ENCODE data around the gene GREB1.

Gene GREB1

DNA sequence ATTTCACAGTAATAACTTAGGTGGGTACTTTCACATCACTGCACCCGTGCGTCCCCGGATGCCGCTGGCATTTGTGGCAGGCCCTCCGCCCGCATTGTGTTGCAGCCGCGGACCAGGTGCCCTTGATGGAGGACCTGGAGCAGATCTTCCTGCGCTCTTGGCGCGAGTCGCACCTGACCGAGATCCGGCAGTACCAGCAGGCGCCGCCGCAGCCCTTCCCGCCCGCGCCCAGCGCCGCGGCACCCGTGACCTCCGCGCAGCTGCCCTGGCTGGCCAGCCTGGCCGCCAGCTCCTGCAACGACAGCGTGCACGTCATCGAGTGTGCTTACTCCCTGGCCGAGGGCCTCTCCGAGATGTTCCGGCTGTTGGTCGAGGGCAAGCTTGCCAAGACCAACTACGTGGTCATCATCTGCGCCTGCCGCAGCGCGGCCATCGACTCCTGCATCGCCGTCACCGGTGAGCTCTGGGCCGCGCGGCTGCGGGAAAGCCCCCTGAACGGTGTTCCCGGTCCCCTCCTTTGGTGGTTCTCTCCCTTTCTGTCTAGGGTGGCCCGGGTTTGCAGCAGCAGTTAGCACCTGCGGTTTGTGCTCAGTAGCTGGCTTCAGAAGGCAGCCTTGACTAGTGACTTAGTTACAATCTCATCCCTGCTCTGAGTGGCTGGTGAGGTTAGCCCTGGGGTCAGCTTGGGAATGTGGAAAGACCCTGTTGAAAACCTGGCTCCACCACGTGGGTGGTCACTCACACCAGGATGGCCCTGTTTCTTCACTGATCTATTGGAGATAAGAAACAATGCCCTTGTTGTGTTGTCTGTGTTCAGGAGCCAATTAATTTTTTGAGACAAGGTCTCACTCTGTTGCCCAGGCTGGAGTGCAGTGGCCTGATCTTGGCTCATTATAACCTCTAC lies 59.1 kb downstream of the GREB1 start:
- Histone ChIP-seq H3K9me3 (ENCODE audit: control insufficient read depth, low read length) (no peaks in the 10 kb centered on the region), H3K27me3 (ENCODE audit: control insufficient read depth, insufficient read depth, low read length) (no peaks in the 10 kb centered on the region), H3K9ac (ENCODE audit: low read length) (no peak overlapping the region), H3K4me1 (ENCODE audit: control insufficient read depth, insufficient read depth, low read length) (no peaks in the 10 kb centered on the region), H3K4me3 (ENCODE audit: low read length) (no peak overlapping the region), H3K36me3 (ENCODE audit: control insufficient read depth, insufficient read depth, low read length) (no peaks in the 10 kb centered on the region)

DNA sequence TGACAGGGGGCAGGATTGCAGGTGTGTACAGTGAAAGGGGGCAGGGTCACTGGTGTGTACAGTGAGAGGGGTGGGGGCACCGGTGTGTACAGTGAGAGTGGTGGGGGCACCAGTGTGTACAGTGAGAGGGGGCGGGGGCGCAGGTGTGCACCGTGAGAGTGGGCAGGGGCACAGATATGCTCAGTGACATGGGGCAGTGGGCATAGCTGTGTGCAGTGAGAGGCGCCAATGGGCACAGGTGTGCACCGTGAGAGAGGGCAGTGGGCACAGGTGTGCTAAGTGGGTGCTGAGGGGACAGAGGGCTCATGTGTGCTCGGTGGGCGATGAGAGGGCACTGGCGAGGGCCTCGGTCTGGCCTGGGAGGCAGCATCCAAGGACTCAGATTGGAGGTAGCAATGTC lies 63.0 kb downstream of the GREB1 start:
- Histone ChIP-seq H3K36me3 (ENCODE audit: control insufficient read depth, insufficient read depth, low read length) (no peaks in the 10 kb centered on the region), H3K27me3 (ENCODE audit: control insufficient read depth, insufficient read depth, low read length) (no peaks in the 10 kb centered on the region), H3K9me3 (ENCODE audit: control insufficient read depth, low read length) (no peaks in the 10 kb centered on the region), H3K4me1 (ENCODE audit: control insufficient read depth, insufficient read depth, low read length) (no peaks in the 10 kb centered on the region), H3K4me3 (ENCODE audit: low read length) (no peak overlapping the region), H3K9ac (ENCODE audit: low read length) (no peak overlapping the region)

DNA sequence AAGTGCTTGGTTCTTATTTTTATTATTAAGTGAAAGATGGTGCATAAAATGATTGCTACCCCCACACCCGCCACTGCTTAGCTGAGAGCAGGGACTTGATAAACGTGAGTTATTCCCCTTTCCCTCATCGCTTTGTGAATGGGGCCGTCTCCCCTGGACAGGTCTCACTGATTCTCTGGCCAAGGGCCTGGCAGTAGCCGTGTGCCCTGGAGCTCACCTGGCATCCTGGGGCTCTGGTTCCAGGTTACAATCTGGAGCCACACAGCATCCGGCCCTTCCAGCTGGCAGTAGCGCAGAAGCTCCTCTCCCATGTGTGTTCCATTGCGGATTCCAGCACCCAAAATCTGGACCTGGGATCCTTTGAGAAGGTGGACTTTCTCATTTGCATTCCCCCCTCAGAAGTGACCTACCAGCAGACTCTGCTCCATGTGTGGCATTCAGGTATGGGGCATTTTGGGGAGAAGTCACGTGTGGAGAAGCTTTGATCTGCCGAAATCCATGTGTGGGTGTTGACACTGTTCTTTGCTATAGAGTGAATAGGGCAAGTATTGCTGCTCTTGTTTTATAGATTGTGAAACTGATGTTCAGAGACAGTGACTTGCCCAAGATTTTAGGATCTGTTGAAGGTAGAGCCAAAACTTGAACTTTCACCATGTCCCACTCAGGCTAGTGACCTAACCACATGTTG lies 63.8 kb downstream of the GREB1 start:
- Histone ChIP-seq H3K4me1 (ENCODE audit: control insufficient read depth, insufficient read depth, low read length) (no peaks in the 10 kb centered on the region), H3K27me3 (ENCODE audit: control insufficient read depth, insufficient read depth, low read length) (no peaks in the 10 kb centered on the region), H3K36me3 (ENCODE audit: control insufficient read depth, insufficient read depth, low read length) (no peaks in the 10 kb centered on the region), H3K9me3 (ENCODE audit: control insufficient read depth, low read length) (no peaks in the 10 kb centered on the region), H3K4me3 (ENCODE audit: low read length) (no peak overlapping the region), H3K9ac (ENCODE audit: low read length) (no peak overlapping the region)

DNA sequence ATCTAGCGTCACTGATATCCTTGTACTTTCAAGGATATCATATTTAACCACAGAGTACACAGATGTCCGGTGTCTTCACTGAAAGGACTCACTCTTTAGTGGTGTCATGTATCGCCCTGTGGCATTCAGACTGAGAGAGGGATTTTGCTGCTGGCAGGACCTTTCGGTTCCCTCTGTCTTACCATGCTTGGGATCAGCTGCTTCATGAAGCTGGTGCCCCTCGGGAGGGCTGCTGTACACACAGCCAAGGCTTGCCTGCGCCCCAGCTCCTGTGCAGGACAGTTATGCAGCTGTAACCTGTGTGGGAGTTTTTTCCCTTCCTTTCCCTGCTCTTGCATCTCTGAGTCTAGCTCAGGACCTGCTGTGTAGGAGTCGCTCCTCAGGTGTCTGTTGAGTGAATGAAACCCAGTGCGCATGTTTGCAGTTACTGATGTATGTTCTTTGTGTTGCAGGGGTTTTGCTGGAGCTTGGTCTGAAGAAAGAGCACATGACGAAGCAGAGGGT lies 64.4 kb downstream of the GREB1 start:
- H3K9ac ChIP-seq (ENCODE audit: low read length), result no peak overlapping the region
- no peaks in the 10 kb centered on the region for H3K4me1 ChIP-seq (ENCODE audit: control insufficient read depth, insufficient read depth, low read length)
- no peak overlapping the region for H3K4me3 ChIP-seq (ENCODE audit: low read length)
- H3K27me3 ChIP-seq (ENCODE audit: control insufficient read depth, insufficient read depth, low read length), result no peaks in the 10 kb centered on the region
- no peaks in the 10 kb centered on the region for H3K36me3 ChIP-seq (ENCODE audit: control insufficient read depth, insufficient read depth, low read length)
- no peaks in the 10 kb centered on the region for H3K9me3 ChIP-seq (ENCODE audit: control insufficient read depth, low read length)

DNA sequence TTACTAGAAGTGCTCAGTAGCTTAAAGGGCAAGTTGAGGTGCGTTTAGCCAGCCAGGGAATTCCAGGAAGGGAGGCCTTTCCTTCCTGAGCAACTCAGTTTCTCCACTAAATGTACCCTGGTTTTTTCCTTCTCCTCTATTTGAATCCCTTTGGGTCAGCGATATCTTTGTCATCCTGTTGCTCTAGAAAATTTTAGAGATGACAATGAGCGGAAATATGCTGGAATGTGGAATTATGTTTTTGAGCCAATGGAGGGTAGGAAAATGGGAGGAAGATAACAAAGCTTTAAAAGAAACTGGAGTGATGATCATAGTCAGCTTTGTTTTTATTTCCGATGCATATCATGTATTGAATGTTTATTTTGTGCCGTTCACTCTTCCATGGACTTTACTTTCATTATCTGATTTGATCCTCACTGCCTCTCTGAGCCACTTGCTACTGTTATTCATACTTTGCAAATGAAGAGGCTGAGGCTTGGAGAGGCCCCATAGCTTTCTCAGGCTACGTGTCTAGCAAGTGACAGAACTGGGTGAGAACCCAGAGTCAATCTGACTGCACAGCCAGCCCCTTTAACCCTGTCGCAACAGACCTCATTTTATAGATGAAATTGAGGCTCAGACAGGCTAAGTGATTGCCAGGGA lies 68.8 kb downstream of the GREB1 start:
- Histone ChIP-seq H3K4me1 (ENCODE audit: control insufficient read depth, insufficient read depth, low read length) (no peaks in the 10 kb centered on the region), H3K36me3 (ENCODE audit: control insufficient read depth, insufficient read depth, low read length) (no peaks in the 10 kb centered on the region), H3K9ac (ENCODE audit: low read length) (no peak overlapping the region), H3K4me3 (ENCODE audit: low read length) (no peak overlapping the region), H3K27me3 (ENCODE audit: control insufficient read depth, insufficient read depth, low read length) (no peaks in the 10 kb centered on the region), H3K9me3 (ENCODE audit: control insufficient read depth, low read length) (no peaks in the 10 kb centered on the region)

DNA sequence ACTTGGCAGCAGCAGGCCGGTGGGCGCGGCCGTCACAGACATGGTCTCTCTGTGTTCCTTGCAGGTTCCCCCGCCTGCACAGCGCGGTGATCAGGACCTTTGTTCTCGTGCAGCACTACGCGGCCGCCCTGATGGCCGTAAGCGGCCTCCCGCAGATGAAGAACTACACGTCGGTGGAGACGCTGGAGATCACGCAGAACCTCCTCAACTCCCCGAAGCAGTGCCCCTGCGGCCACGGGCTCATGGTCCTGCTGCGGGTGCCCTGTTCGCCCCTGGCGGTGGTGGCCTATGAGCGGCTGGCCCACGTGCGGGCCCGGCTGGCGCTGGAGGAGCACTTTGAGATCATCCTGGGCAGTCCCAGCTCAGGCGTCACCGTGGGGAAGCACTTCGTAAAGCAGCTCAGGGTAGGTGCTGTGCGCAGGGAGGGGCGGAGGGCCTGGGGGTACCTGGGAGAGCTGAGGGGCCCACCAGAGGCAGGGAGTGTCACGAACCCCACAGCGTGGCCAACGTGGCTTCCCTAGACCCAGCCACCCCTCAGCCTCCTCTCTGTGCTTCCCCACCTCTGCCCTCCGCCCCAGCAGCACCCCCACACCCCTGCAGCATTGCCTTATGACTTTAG lies 76.9 kb downstream of the GREB1 start:
- H3K4me1 ChIP-seq (ENCODE audit: control insufficient read depth, insufficient read depth, low read length), result no peaks in the 10 kb centered on the region
- H3K4me3 ChIP-seq (ENCODE audit: low read length), result no peak overlapping the region
- no peaks in the 10 kb centered on the region for H3K27me3 ChIP-seq (ENCODE audit: control insufficient read depth, insufficient read depth, low read length)
- H3K9me3 ChIP-seq (ENCODE audit: control insufficient read depth, low read length), result no peaks in the 10 kb centered on the region
- H3K9ac ChIP-seq (ENCODE audit: low read length), result no peak overlapping the region
- H3K36me3 ChIP-seq (ENCODE audit: control insufficient read depth, insufficient read depth, low read length), result no peaks in the 10 kb centered on the region

DNA sequence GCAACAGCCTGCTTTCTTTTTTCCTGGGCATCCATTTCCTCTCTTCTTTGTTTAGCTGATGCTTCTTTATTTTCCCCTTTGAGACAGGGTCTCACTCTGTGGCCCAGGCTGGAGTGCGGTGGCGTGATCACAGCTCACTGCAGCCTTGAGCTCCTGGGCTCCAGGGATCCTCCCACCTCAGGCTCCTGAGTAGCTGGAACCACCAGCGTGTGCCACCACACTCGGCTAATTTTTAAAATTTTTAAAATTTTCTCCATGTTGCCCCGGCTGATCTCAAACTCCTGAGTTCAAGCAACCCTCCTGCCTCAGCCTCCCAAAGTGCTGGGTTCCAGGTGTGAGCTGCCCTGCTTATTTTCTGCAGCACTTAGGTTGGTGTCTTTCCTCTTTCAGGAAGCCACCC lies 77.4 kb downstream of the GREB1 start:
- Histone ChIP-seq H3K9me3 (ENCODE audit: control insufficient read depth, low read length) (no peaks in the 10 kb centered on the region), H3K9ac (ENCODE audit: low read length) (no peak overlapping the region), H3K36me3 (ENCODE audit: control insufficient read depth, insufficient read depth, low read length) (no peaks in the 10 kb centered on the region), H3K27me3 (ENCODE audit: control insufficient read depth, insufficient read depth, low read length) (no peaks in the 10 kb centered on the region), H3K4me1 (ENCODE audit: control insufficient read depth, insufficient read depth, low read length) (no peaks in the 10 kb centered on the region), H3K4me3 (ENCODE audit: low read length) (no peak overlapping the region)

DNA sequence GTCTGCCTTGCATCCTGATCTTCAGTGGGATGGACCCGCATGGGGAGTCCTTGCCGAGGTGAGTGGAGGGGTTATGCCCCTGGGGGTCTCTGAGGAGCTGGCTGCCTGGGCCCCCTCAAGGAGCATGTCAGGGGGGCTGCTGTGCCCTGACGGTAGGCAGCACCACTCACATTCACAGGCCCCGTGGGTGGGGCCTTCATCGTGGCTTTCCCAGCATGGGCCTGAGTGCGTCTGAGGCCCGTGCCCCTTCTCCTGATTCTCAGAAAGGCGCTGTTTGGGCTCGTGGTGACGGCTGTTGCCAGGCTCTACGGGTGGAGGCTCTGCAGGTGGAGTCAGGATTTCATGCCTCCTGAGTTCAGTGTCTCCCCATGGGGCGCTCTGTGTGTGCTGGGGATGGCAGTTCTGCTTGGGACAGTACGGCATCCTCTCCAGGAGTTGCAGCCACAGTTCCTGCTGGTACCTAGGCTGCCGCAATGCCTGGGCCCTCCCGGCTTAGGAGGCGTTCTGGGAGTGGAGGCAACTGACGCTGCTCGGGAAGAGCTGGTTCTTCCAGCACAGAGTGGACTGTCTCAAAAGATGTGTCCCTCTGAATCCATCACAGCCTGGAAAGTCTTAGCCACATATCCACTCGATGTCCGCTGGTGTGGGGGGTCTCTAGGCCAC lies 78.8 kb downstream of the GREB1 start:
- H3K9ac ChIP-seq (ENCODE audit: low read length), result no peak overlapping the region
- H3K36me3 ChIP-seq (ENCODE audit: control insufficient read depth, insufficient read depth, low read length), result no peaks in the 10 kb centered on the region
- H3K4me3 ChIP-seq (ENCODE audit: low read length), result no peak overlapping the region
- H3K9me3 ChIP-seq (ENCODE audit: control insufficient read depth, low read length), result no peaks in the 10 kb centered on the region
- no peaks in the 10 kb centered on the region for H3K4me1 ChIP-seq (ENCODE audit: control insufficient read depth, insufficient read depth, low read length)
- H3K27me3 ChIP-seq (ENCODE audit: control insufficient read depth, insufficient read depth, low read length), result no peaks in the 10 kb centered on the region

DNA sequence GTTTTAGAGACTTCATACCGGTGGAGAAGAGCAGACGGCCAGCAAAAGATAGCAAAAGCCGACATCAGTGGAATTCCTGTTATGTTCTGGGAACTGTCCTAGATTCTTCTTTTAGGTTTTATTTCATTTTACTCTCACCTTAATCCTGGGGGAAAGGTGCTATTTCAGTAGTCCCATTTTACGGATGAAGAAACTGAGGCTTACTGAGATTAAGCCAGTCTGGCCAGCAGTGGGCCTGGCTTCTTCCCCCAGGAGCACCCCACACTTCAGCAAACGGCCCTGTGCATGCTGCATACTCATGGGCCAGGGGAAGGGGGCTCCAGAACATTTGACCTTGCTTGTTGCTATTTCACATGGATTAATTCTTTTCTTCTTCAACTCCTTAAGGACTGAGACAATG lies 79.5 kb downstream of the GREB1 start:
- Histone ChIP-seq H3K4me1 (ENCODE audit: control insufficient read depth, insufficient read depth, low read length) (no peaks in the 10 kb centered on the region), H3K36me3 (ENCODE audit: control insufficient read depth, insufficient read depth, low read length) (no peaks in the 10 kb centered on the region), H3K4me3 (ENCODE audit: low read length) (no peak overlapping the region), H3K9ac (ENCODE audit: low read length) (no peak overlapping the region), H3K27me3 (ENCODE audit: control insufficient read depth, insufficient read depth, low read length) (no peaks in the 10 kb centered on the region), H3K9me3 (ENCODE audit: control insufficient read depth, low read length) (no peaks in the 10 kb centered on the region)

DNA sequence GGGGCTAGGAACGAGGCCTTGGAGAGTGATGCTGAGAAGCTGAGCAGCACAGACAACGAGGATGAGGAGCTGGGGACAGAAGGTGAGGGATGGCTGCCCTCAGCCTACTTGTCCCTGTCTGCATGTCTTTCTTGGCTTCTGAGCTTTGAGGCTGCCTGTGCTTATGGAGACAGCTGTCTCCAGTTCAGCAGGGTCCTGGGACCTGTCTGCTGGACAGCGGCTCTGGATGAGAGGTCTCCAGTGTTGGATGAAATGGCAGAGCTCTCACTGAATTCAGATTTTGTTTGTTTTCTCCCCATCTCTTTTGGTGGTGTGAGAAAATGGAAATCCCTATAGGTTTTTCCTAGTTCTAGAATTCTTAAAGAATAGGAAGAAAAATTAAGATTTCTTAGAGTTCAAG lies 81.4 kb downstream of the GREB1 start:
- no peaks in the 10 kb centered on the region for H3K36me3 ChIP-seq (ENCODE audit: control insufficient read depth, insufficient read depth, low read length)
- H3K9me3 ChIP-seq (ENCODE audit: control insufficient read depth, low read length), result no peaks in the 10 kb centered on the region
- H3K9ac ChIP-seq (ENCODE audit: low read length), result no peak overlapping the region
- H3K27me3 ChIP-seq (ENCODE audit: control insufficient read depth, insufficient read depth, low read length), result no peaks in the 10 kb centered on the region
- no peaks in the 10 kb centered on the region for H3K4me1 ChIP-seq (ENCODE audit: control insufficient read depth, insufficient read depth, low read length)
- no peak overlapping the region for H3K4me3 ChIP-seq (ENCODE audit: low read length)

DNA sequence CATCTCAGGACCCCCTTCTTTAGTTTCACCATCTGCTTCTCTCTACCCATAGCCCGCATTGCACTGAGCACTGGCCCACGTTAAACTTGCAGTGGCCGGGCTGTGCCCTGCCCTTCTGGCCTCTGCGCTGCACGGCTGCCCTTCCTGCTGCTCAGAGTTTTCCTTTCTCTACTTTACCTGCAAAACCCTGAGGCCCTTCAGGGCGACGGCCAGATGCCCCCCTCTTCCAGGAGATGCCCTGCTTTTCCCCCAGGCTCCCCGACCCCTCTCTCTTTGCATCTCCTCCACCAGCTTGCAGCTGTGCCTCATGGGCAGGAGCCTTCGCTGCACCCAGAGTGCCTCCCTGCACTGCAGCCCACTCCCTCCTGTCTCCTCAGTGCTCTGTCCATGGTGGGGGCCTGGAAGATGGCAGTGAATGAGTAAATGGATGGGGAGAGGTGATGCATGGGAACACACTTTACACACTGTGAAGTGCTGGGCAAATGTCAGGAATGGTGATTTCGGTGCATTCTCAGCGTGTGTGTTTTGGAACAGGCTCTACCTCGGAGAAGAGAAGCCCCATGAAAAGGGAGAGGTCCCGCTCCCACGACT lies 82.3 kb downstream of the GREB1 start:
- Histone ChIP-seq H3K9ac (ENCODE audit: low read length) (no peak overlapping the region), H3K9me3 (ENCODE audit: control insufficient read depth, low read length) (no peaks in the 10 kb centered on the region), H3K36me3 (ENCODE audit: control insufficient read depth, insufficient read depth, low read length) (no peaks in the 10 kb centered on the region), H3K4me1 (ENCODE audit: control insufficient read depth, insufficient read depth, low read length) (no peaks in the 10 kb centered on the region), H3K4me3 (ENCODE audit: low read length) (no peak overlapping the region), H3K27me3 (ENCODE audit: control insufficient read depth, insufficient read depth, low read length) (no peaks in the 10 kb centered on the region)

Measured in mucosa of stomach (tissue), 1 donor.